Measurements from ENCODE around the gene PLEKHM1.
"Not testable (repeated sequence)": the region's sequence is repeated elsewhere in the genome, so short reads cannot be mapped to it uniquely, and the experiment has no call there.

Gene PLEKHM1

GRCh38 chr17:45441526-45442310, 48.8 kb downstream of the PLEKHM1 start:
- DNase-seq (ENCODE audit: low spot score): no peak

GRCh38 chr17:45440839-45441515, 49.5 kb downstream of the PLEKHM1 start:
- not testable (repeated sequence) for DNase-seq (ENCODE audit: low spot score)

- DNase-seq (ENCODE audit: low spot score): no peak
Observed at GRCh38 chr17:45440161-45440778, 50.3 kb downstream of the PLEKHM1 start.

DNA sequence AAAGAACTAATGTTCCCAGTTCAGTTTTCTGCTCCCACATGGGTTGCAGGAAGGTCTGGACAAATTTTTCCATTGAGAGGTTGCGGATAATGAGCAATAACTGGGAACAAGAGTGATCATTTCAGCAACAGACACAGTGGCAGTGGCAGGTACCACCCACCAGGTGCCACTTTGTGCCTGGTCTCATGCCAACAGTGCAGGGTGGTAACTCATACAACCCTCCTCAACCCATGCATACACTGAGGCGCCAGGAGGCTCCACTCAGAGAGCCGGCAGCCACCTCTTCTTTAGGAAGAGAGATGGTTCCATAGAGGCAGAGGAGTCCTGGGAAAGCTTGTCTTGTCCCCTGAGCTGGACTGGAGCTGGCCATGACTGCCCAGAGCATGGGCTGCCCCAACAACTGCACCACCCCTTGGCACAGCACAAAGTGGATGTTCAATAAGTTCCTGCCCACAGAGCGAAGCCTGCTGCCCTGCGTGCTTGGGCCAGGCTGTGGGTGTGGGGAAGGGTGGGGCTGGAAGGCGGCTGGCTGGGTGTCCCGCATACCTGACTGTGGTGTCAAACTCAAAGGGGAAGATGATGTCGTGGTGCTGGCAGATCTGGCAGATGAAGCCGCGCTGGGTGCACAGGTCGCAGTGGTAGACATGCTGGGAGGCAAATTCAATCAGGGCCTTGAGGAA, 51.5 kb downstream of the PLEKHM1 start:
- no peak for DNase-seq (ENCODE audit: low spot score)

- DNase-seq (ENCODE audit: low spot score): no peak
Observed at GRCh38 chr17:45437465-45438283, 52.8 kb downstream of the PLEKHM1 start.

GRCh38 chr17:45436625-45437464, 53.7 kb downstream of the PLEKHM1 start:
- no peak for DNase-seq (ENCODE audit: low spot score)

- no peak for DNase-seq (ENCODE audit: low spot score)
Observed at GRCh38 chr17:45436161-45436560, 54.4 kb downstream of the PLEKHM1 start.

GRCh38 chr17:45435481-45435880, 55.0 kb downstream of the PLEKHM1 start:
- DNase-seq (ENCODE audit: low spot score): no peak

DNA sequence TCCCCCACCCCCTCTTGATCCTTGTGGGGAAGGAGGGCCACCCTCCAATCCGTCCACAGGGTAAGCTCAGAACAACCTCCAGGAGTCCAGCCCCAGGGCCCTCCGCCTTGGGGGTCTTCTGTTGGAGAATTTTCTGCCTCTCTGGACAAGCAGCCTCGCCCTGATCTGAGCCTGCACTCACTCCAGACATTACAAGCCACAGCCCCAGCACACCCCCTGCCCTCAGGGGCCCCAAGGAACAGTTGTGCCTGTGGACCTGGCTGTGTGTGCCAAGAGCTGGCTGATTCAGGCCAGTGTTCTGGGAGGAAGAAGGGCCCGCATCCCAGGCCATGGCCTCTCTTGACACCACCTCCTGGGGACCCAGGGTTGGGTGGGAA, 57.4 kb downstream of the PLEKHM1 start:
- no peak for DNase-seq (ENCODE audit: low spot score)

DNA sequence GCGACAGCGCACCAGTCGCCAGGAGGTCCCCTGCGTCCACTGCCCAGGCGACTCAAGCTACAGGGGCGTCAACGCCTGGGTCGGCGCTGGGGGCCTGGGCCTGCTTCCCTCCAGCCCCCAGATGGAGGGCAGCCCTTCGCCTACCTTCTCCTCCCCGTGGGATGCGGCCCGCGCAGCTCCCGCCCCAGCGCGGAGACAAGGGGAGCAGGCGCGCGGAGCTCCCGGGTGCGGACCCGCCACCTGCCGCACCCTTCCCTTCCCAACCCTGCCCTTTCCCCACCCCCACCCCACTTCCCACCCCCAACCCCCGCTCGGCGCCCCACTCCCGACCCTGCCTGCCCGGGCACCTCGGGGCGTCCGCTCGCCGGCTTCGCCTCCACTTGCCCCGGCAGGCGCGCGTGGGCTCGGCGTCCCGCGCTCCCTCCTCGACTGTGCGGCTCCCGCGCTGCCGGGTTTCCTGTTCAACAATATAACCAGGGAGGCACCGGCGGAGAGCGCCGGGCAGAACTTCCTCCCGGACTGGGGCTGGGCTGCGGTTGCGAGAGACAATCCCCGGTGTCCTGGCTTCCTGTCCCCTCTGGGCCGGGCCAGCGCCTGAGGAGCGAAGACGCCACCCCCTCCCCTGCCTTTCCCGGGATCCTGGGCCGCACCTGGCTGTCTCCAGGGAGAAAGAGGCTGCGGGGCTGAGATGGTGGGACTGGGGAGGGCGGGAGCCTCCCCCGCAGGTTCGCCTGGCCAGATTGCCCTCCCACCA, 57.9 kb downstream of the PLEKHM1 start, which contains the start of gene ARHGAP27:
Gene ARHGAP27 (minus strand): TSS at position 466 of the 754 bp plus-strand sequence. CDS start 2,591 bp downstream, outside the sequence.
- no peak for DNase-seq (ENCODE audit: low spot score)

- peak; percentile 84 for DNase-seq (ENCODE audit: low spot score)
Observed at GRCh38 chr17:45431531-45432404, 58.8 kb downstream of the PLEKHM1 start.

- DNase-seq (ENCODE audit: low spot score): peak; percentile 59
Observed at GRCh38 chr17:45430738-45431530, 59.6 kb downstream of the PLEKHM1 start.

GRCh38 chr17:45430006-45430737, 60.3 kb downstream of the PLEKHM1 start:
- no peak for DNase-seq (ENCODE audit: low spot score)

DNA sequence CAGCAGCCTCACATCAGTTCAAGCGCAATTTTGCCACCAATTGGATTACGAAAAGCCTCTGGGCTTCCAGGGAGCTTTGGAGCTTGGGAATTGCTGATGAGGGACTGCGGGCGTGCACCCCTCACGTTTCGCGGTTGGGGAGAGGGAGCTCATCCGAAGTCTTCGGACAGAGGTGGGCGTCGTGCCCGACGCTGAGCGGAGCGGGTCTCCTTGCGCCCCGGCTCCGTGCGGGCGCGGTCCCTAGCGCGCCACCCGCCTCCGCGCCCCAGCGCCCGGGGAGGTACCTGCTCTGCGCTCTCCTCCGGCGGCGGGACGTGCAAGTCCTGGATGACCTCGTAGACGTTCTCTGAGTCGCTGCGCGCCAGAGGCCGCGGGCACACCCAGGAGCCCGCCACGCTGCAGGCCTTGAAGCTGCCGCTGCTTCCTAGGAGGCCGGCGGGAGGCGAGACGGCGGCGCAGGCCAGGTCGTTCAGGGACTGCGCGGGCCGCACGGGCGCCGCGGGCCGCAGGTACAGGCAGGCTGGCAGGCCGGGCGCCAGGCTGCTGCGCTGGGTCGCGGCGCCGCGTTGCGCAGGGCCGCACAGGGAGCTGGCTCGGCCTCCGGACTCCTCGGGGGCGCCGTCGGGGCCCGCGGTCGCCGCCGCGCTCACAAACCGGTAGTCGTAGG, 61.0 kb downstream of the PLEKHM1 start:
- DNase-seq (ENCODE audit: low spot score): no peak

- no peak for DNase-seq (ENCODE audit: low spot score)
Observed at GRCh38 chr17:45428931-45429338, 61.6 kb downstream of the PLEKHM1 start.

GRCh38 chr17:45428050-45428617, 62.4 kb downstream of the PLEKHM1 start:
- DNase-seq (ENCODE audit: low spot score): peak; percentile 87

Data from hepatic stellate cell (primary cell).